GM12878 (cell line): ENCODE data around the gene ITPR2. TPM values are rescaled to one million over a fixed set of nuclear protein-coding genes. Genes with fewer than 3 reads are reported as not detected.

ENCODE experiments used
- ATAC-seq: fragments of 200-7000 bp; cut with Tn5 transposase; 3 replicates; pipeline ENCODE4 v1.9.1; 2020; ENCODE audit warnings: mild to moderate bottlenecking, moderate library complexity
- BruUV-seq: library from RNA; stranded (reverse); fragments of 400-500 nt; replicated peaks from 2 replicates; lab custom pipeline; 2021; lab: Mats Ljungman, UMichigan
- CTCF ChIA-PET: fragments of 300-600 bp; sonication (Branson Sonifier 250); formaldehyde crosslinking; extraction: SDS; loops from one replicate; lab custom pipeline; 2021; ENCODE audit warnings: inconsistent platforms; lab: Yijun Ruan, JAX
- POLR2A ChIA-PET: fragments of 350-600 bp; formaldehyde crosslinking; extraction: SDS; loops from one replicate; lab custom pipeline; 2021; ENCODE audit warnings: inconsistent platforms; lab: Charles Lee
- RAD21 ChIA-PET: fragments of 300-600 bp; sonication (Branson Sonifier 250); formaldehyde crosslinking; loops from one replicate; lab custom pipeline; 2023; ENCODE audit warnings: antibody characterized with exemption; ENCODE audit not compliant: unreplicated experiment; lab: Charles Lee
- SMC1A ChIA-PET: fragments of 300-600 bp; sonication (Branson Sonifier 250); formaldehyde crosslinking; loops from one replicate; lab custom pipeline; 2023; ENCODE audit not compliant: unreplicated experiment, uncharacterized antibody; lab: Charles Lee
- DNase-seq: peaks from one replicate; pipeline ENCODE4 v3.0.0-alpha.2; 2011; ENCODE audit warnings: low read depth, low spot score
- FAIRE-seq: peaks from 3 replicates; lab custom pipeline; 2011; peaks lifted over from hg19 to GRCh38; lab: Jason Lieb, UNC
- H2AFZ ChIP-seq: 2 replicates; pipeline ENCODE4 v1.6.0; 2011; ENCODE audit warnings: low read depth, low read length, control low read depth; ENCODE audit not compliant: control insufficient read depth
- H3K27ac ChIP-seq: 2 replicates; pipeline ENCODE4 v1.5.1; 2011; ENCODE audit warnings: control low read depth; ENCODE audit not compliant: control insufficient read depth, insufficient read depth
- H3K27me3 ChIP-seq, 2 experiments: replicated peaks in 1 of 2; 2 replicates each; pipeline versions ENCODE4 v1.6.0 to v1.6.1; 2011; ENCODE audit warnings: low read length in 1 of 2; ENCODE audit not compliant: control insufficient read depth in 2 of 2, insufficient read depth in 2 of 2
- H3K36me3 ChIP-seq, 2 experiments: 2 replicates each; pipeline ENCODE4 v1.5.1; 2011; ENCODE audit warnings: low read length in 1 of 2; ENCODE audit not compliant: control insufficient read depth in 2 of 2, insufficient read depth in 2 of 2
- H3K4me1 ChIP-seq: 2 replicates; pipeline ENCODE4 v1.6.1; 2011; ENCODE audit warnings: mild to moderate bottlenecking, low read length, moderate library complexity, mixed read lengths; ENCODE audit not compliant: control insufficient read depth, insufficient read depth
- H3K4me2 ChIP-seq: 2 replicates; pipeline ENCODE4 v1.6.0; 2011; ENCODE audit warnings: control low read depth; ENCODE audit not compliant: control insufficient read depth, insufficient read depth
- H3K4me3 ChIP-seq: fragments of 200-600 bp; sonication (generic); 2 replicates; pipeline ENCODE4 v1.5.1; 2016
- H3K79me2 ChIP-seq: 2 replicates; pipeline ENCODE4 v1.6.0; 2011; ENCODE audit warnings: low read length; ENCODE audit not compliant: control insufficient read depth, insufficient read depth
- H3K9ac ChIP-seq: 2 replicates; pipeline ENCODE4 v1.8.0; 2011; ENCODE audit warnings: low read length, control low read depth, mixed read lengths; ENCODE audit not compliant: control insufficient read depth, insufficient read depth
- H3K9me3 ChIP-seq: replicated peaks from 3 replicates; pipeline ENCODE4 v1.5.1; 2011; ENCODE audit warnings: mild to moderate bottlenecking, low read length; ENCODE audit not compliant: control insufficient read depth, insufficient read depth
- H4K20me1 ChIP-seq: 2 replicates; pipeline ENCODE4 v1.6.0; 2011; ENCODE audit not compliant: control insufficient read depth, insufficient read depth
- CBFB ChIP-seq: IDR thresholded peaks from 2 replicates; pipeline ENCODE4 v1.6.1; 2016; ENCODE audit warnings: antibody characterized with exemption, low read depth
- ETV6 ChIP-seq, 2 experiments: fragments of 450-650 bp in 1 of 2; IDR thresholded peaks in 1 of 2; conservative IDR thresholded peaks in 1 of 2; 2 replicates each; pipeline ENCODE4 v1.6.1; 2014; ENCODE audit warnings: antibody characterized with exemption in 1 of 2, borderline replicate concordance in 1 of 2, low read depth in 1 of 2, mild to moderate bottlenecking in 1 of 2, moderate library complexity in 1 of 2
- NFIC ChIP-seq: IDR thresholded peaks from 2 replicates; pipeline ENCODE4 v1.6.1; 2012; ENCODE audit warnings: low read depth, mild to moderate bottlenecking, inconsistent platforms, low read length, moderate library complexity
- NFYA ChIP-seq: IDR thresholded peaks from 2 replicates; pipeline ENCODE4 v1.6.1; 2011; ENCODE audit warnings: low read depth, mild to moderate bottlenecking, low read length, improper control_type of control experiment, borderline replicate concordance
- NFYB ChIP-seq: IDR thresholded peaks from 2 replicates; pipeline ENCODE4 v1.6.1; 2011; ENCODE audit warnings: low read depth, mild to moderate bottlenecking, low read length, improper control_type of control experiment, moderate library complexity; ENCODE audit not compliant: insufficient read depth
- POLR2AphosphoS2 ChIP-seq: IDR thresholded peaks from 2 replicates; pipeline ENCODE4 v1.6.1; 2011; ENCODE audit warnings: low read depth, mild to moderate bottlenecking, low read length, improper control_type of control experiment, moderate library complexity
- RAD21 ChIP-seq: IDR thresholded peaks from 2 replicates; pipeline ENCODE4 v1.6.1; 2011; ENCODE audit warnings: mild to moderate bottlenecking, low read depth, low read length, moderate library complexity; ENCODE audit not compliant: insufficient read depth
- RFX5 ChIP-seq: IDR thresholded peaks from 2 replicates; pipeline ENCODE4 v1.6.1; 2011; ENCODE audit warnings: low read depth, low read length, improper control_type of control experiment
- TAF1 ChIP-seq: IDR thresholded peaks from 2 replicates; pipeline ENCODE4 v1.6.1; 2011; ENCODE audit warnings: mild to moderate bottlenecking, low read depth, low read length, borderline replicate concordance
- TBL1XR1 ChIP-seq: IDR thresholded peaks from 2 replicates; pipeline ENCODE4 v1.6.1; 2012; ENCODE audit warnings: low read depth, low read length, improper control_type of control experiment
- WRNIP1 ChIP-seq: IDR thresholded peaks from 2 replicates; pipeline ENCODE4 v1.6.1; 2011; ENCODE audit warnings: low read depth, low read length, improper control_type of control experiment, borderline replicate concordance
- ZBED1 ChIP-seq: IDR thresholded peaks from 2 replicates; pipeline ENCODE4 v1.6.1; 2016; ENCODE audit warnings: borderline replicate concordance
- ZBTB33 ChIP-seq: fragments of 450-650 bp; IDR thresholded peaks from 2 replicates; pipeline ENCODE4 v1.6.1; 2017; ENCODE audit warnings: mild to moderate bottlenecking
- WGBS: methylation state at CpG from one replicate; pipeline ENCODE4 v1.1.6; 2016; ENCODE audit warnings: low lambda C conversion rate; ENCODE audit not compliant: insufficient replicate concordance, insufficient coverage; ENCODE audit errors: missing lambda C conversion rate; 5-methylcytosine and 5-hydroxymethylcytosine counted together
- in situ Hi-C: fragments of 300-500 bp; cut with MboI; formaldehyde crosslinking; loops from 9 replicates; pipeline ENCODE4 v1.14.3; 2018; ENCODE audit warnings: mixed read lengths
- intact Hi-C: fragments of 100-400 bp; cut with micrococcal nuclease; formaldehyde crosslinking; loops from one replicate; pipeline ENCODE4 v1.14.2; 2022; ENCODE audit not compliant: unreplicated experiment
- polyA plus RNA-seq, 11 experiments: library from polyadenylated mRNA; depleted of rRNA in 4 of 11; unstranded in 6 of 11; stranded (reverse) in 5 of 11; fragments of >200 nt; fragmentation: Nextera tagmentation in 4 of 11; fragmentation: Illumina TruSeq in 1 of 11; extraction: Ambion mirVana in 4 of 11; extraction: Trizol in 1 of 11; gene quantifications; 1 replicate in 1 of 11; 2 replicates in 10 of 11; pipeline versions ENCODE4 v1.2.1 to v1.2.3, GENCODE V29; 2011 to 2016; ENCODE audit warnings: inconsistent platforms in 2 of 11, missing spikeins in 2 of 11, low read depth in 1 of 11
- total RNA-seq, 4 experiments: library from RNA; depleted of rRNA in 3 of 4; stranded (reverse); fragments of >200 nt in 3 of 4; fragmentation: Illumina TruSeq in 1 of 4; extraction: Trizol in 1 of 4; gene quantifications; 2 replicates each; pipeline versions ENCODE4 v1.2.1 to v1.2.3, GENCODE V29; 2013 to 2021
- TF ChIP-seq, protein P1 (sequence below): IDR thresholded peaks from 2 replicates; pipeline ENCODE4 v1.6.1; 2012; ENCODE audit warnings: mild to moderate bottlenecking, low read depth, low read length

The ITPR2 gene
- total and polyA plus RNA-seq, 10 of the 15 experiments (the other 5 are each of a cell fraction or from before 2014, with no cell fraction given), result 7.5 to 76.2 (median 47.1) TPM

DNA sequence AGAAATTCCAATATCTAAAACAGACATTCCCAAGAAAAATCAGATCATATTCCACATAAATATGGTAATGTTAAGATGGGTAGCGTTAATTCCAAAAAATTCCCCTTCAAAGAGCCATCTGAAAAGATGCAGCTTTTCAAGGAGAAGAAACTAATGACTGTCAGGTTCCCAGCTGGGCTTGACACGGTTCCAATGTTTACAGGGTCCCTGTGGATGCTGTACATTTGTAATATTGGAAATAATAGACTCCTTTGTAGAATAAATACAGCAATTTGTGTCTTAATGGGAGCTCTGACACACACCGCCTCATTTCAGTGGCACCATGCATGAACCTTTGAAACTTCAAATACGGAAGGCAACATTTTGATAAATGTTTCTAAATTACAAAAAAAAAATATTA is 140.6 kb downstream of the ITPR2 start:
- no peaks in the 10 kb centered on the region for H3K9me3 ChIP-seq
- no peaks in the 10 kb centered on the region for H4K20me1 ChIP-seq
- ATAC-seq, result no peak
- H3K27ac ChIP-seq, result no peak overlapping the region
- ChIA-PET CTCF (interaction anchor here (0.6 to 1.6 kb wide), 6 partner anchors 9 to 162 kb away, joined by 3 to 16 read pairs (median 3); no protein-coding TSS in a partner anchor), RAD21 (no interaction called here), SMC1A (interaction anchor here (0.6 to 2.1 kb wide), 7 partner anchors 9 to 597 kb away, joined by 4 to 7 read pairs (median 5); no protein-coding TSS in a partner anchor), POLR2A (no interaction called here)
- DNase-seq, result no peak
- FAIRE-seq, result no peak
- intact Hi-C loops, result no loop called here
- H3K9ac ChIP-seq, result no peak overlapping the region
- no TSS peak for BruUV-seq
- no peaks in the 10 kb centered on the region for H3K79me2 ChIP-seq
- in situ Hi-C loops, result no loop called here
- no peak overlapping the region for H3K4me2 ChIP-seq
- peaks cover 5 to 8% of the 10 kb centered on the region in 2 experiments for H3K36me3 ChIP-seq
- 86% methylated on average over 4 of the region's 4 CpGs for WGBS
- H3K27me3 ChIP-seq, result no peaks in the 10 kb centered on the region
- H2AFZ ChIP-seq, result no peak overlapping the region
- H3K4me3 ChIP-seq, result no peak overlapping the region
- no peaks in the 10 kb centered on the region for H3K4me1 ChIP-seq
- TF ChIP-seq TBL1XR1 (no peak), POLR2AphosphoS2 (no peak), RAD21 (no peak), RFX5 (no peak), NFYB (no peak), ZBTB33 (no peak), TAF1 (no peak), WRNIP1 (no peak), NFYA (no peak), CBFB (no peak), ETV6 (conservative IDR thresholded peaks at IDR 0.05 in 1 of 2, IDR thresholded peaks at IDR 0.05 in 1 of 2; ENCODE audit: borderline replicate concordance in 1 of 2, low read depth in 1 of 2) (no peak), NFIC (no peak), ZBED1 (no peak)
- TF ChIP-seq, protein P1, sequence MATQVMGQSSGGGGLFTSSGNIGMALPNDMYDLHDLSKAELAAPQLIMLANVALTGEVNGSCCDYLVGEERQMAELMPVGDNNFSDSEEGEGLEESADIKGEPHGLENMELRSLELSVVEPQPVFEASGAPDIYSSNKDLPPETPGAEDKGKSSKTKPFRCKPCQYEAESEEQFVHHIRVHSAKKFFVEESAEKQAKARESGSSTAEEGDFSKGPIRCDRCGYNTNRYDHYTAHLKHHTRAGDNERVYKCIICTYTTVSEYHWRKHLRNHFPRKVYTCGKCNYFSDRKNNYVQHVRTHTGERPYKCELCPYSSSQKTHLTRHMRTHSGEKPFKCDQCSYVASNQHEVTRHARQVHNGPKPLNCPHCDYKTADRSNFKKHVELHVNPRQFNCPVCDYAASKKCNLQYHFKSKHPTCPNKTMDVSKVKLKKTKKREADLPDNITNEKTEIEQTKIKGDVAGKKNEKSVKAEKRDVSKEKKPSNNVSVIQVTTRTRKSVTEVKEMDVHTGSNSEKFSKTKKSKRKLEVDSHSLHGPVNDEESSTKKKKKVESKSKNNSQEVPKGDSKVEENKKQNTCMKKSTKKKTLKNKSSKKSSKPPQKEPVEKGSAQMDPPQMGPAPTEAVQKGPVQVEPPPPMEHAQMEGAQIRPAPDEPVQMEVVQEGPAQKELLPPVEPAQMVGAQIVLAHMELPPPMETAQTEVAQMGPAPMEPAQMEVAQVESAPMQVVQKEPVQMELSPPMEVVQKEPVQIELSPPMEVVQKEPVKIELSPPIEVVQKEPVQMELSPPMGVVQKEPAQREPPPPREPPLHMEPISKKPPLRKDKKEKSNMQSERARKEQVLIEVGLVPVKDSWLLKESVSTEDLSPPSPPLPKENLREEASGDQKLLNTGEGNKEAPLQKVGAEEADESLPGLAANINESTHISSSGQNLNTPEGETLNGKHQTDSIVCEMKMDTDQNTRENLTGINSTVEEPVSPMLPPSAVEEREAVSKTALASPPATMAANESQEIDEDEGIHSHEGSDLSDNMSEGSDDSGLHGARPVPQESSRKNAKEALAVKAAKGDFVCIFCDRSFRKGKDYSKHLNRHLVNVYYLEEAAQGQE, result no peak
